ENCODE data around the gene GRAP2.

Gene GRAP2

DNA sequence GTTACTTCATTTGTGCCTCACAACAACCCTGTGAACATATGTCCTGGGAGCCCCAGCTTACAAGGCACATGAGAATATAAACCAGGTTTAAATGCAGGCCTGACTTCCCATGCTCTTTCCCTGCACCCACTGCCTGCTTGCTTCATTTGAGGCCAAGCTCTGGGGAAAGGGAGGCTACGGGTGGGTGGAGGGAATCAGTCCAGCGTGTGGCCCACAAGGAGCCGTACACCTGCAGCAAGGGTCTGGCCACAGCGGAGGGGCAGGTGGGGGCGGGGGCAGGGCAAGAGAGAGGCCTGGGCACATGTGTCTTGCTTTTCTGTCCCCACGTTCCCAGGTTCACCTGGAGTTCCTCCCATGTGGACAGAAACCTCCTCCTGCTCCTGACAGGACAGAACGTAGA, 120.1 kb downstream of the GRAP2 start:
- Histone ChIP-seq H3K27me3 (no peaks in the 10 kb centered on the region), H3K27ac (no peak overlapping the region), H3K4me1 (peaks cover 38% of the 10 kb centered on the region), H3K4me3 (no peak overlapping the region), H3K4me2 (no peak overlapping the region), H3K9ac (no peak overlapping the region), H3K36me3 (no peaks in the 10 kb centered on the region), H4K20me1 (no peaks in the 10 kb centered on the region), H3K9me3 (no peaks in the 10 kb centered on the region)
- TF ChIP-seq Cebpa-rat (IDR thresholded peaks at IDR 0.05) = no peak

DNA sequence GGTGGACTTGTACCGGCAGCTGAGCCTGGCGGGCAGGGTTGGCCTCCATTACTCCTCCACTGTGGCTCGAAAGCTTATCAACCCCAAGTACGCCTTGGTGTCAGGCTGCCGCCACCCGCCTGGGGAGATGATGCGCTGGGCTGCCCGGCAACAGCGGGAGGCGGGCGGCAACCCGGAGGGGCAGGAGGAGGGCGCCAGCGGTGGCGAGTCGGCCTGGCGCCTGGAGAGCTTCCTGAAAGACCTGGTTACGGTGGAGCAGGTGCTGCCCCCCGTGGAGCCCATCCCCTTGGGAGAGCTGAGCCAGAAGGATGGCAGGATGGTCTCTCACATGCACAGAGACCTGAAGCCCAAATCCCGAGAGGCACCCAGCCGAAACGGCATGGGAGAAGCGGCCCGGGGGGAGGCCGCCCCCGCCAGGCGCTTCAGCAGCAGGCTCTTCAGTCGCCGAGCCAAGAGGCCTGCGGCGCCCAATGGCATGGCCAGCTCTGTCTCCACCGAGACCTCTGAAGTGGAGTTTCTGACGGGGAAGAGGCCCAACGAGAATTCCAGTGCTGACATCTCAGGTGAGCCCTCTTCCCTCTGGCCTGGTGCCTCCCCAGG, 120.6 kb downstream of the GRAP2 start:
- Histone ChIP-seq H3K36me3 (no peaks in the 10 kb centered on the region), H3K27me3 (no peaks in the 10 kb centered on the region), H3K27ac (no peak overlapping the region)

GRCh38 chr22:40022536-40023240, 121.8 kb downstream of the GRAP2 start:
- Histone ChIP-seq H3K4me3 (no peak overlapping the region), H4K20me1 (no peaks in the 10 kb centered on the region), H3K4me2 (peak overlapping the region; percentile 36; the same call in 1 of the 2 replicates), H3K36me3 (no peaks in the 10 kb centered on the region), H3K4me1 (peaks cover 55% of the 10 kb centered on the region), H3K9ac (no peak overlapping the region), H3K27ac (no peak overlapping the region), H3K27me3 (no peaks in the 10 kb centered on the region), H3K9me3 (no peaks in the 10 kb centered on the region)
- no peak for TF ChIP-seq Cebpa-rat (IDR thresholded peaks at IDR 0.05)

More for the DNA sequence above, 120.6 kb downstream of the GRAP2 start:
- peak overlapping the region; percentile 6; the same call in 1 of the 2 replicates for H3K4me2 ChIP-seq
- no peak overlapping the region for H3K4me3 ChIP-seq
- no peak overlapping the region for H3K9ac ChIP-seq
- H3K9me3 ChIP-seq = no peaks in the 10 kb centered on the region
- peaks cover 43% of the 10 kb centered on the region for H3K4me1 ChIP-seq
- H4K20me1 ChIP-seq = no peaks in the 10 kb centered on the region
- TF ChIP-seq Cebpa-rat (IDR thresholded peaks at IDR 0.05) = no peak
